ENCODE results near the gene DZIP1L.

Gene DZIP1L

GRCh38 chr3:138031536-138031935, 83.9 kb downstream of the DZIP1L start:
- no peak overlapping the region for H3K9ac ChIP-seq
- H3K4me2 ChIP-seq (ENCODE audit: low read length): no peak overlapping the region
- H3K9me3 ChIP-seq (ENCODE audit: control insufficient read depth, low read length): no peaks in the 10 kb centered on the region
- no peaks in the 10 kb centered on the region for H3K27me3 ChIP-seq (ENCODE audit: control insufficient read depth, insufficient read depth, low read length)
- H3K36me3 ChIP-seq (ENCODE audit: control insufficient read depth, insufficient read depth, low read length): no peaks in the 10 kb centered on the region
- no peak overlapping the region for H2AFZ ChIP-seq
- H3K4me3 ChIP-seq (ENCODE audit: low read depth, low read length): no peak overlapping the region
- H3K27ac ChIP-seq: no peak overlapping the region
- H3K4me1 ChIP-seq: peaks cover 6% of the 10 kb centered on the region
- H3K79me2 ChIP-seq: no peaks in the 10 kb centered on the region
- TF ChIP-seq, protein P1, sequence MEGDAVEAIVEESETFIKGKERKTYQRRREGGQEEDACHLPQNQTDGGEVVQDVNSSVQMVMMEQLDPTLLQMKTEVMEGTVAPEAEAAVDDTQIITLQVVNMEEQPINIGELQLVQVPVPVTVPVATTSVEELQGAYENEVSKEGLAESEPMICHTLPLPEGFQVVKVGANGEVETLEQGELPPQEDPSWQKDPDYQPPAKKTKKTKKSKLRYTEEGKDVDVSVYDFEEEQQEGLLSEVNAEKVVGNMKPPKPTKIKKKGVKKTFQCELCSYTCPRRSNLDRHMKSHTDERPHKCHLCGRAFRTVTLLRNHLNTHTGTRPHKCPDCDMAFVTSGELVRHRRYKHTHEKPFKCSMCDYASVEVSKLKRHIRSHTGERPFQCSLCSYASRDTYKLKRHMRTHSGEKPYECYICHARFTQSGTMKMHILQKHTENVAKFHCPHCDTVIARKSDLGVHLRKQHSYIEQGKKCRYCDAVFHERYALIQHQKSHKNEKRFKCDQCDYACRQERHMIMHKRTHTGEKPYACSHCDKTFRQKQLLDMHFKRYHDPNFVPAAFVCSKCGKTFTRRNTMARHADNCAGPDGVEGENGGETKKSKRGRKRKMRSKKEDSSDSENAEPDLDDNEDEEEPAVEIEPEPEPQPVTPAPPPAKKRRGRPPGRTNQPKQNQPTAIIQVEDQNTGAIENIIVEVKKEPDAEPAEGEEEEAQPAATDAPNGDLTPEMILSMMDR (IDR thresholded peaks at IDR 0.05): no peak

GRCh38 chr3:138030734-138031280, 84.6 kb downstream of the DZIP1L start:
- H3K79me2 ChIP-seq: no peaks in the 10 kb centered on the region
- H3K27me3 ChIP-seq (ENCODE audit: control insufficient read depth, insufficient read depth, low read length): no peaks in the 10 kb centered on the region
- no peaks in the 10 kb centered on the region for H3K36me3 ChIP-seq (ENCODE audit: control insufficient read depth, insufficient read depth, low read length)
- no peak overlapping the region for H3K9ac ChIP-seq
- H3K4me1 ChIP-seq: peaks cover 6% of the 10 kb centered on the region
- H3K4me3 ChIP-seq (ENCODE audit: low read depth, low read length): no peak overlapping the region
- H3K9me3 ChIP-seq (ENCODE audit: control insufficient read depth, low read length): no peaks in the 10 kb centered on the region
- no peak overlapping the region for H3K4me2 ChIP-seq (ENCODE audit: low read length)
- H3K27ac ChIP-seq: no peak overlapping the region
- TF ChIP-seq, protein P1 (IDR thresholded peaks at IDR 0.05): no peak
- no peak overlapping the region for H2AFZ ChIP-seq

GRCh38 chr3:138027821-138028220, 87.6 kb downstream of the DZIP1L start:
- H3K4me1 ChIP-seq: peaks cover 6% of the 10 kb centered on the region
- H3K79me2 ChIP-seq: no peaks in the 10 kb centered on the region
- no peaks in the 10 kb centered on the region for H3K9me3 ChIP-seq (ENCODE audit: control insufficient read depth, low read length)
- H3K27ac ChIP-seq: no peak overlapping the region
- H3K27me3 ChIP-seq (ENCODE audit: control insufficient read depth, insufficient read depth, low read length): no peaks in the 10 kb centered on the region
- TF ChIP-seq, protein P1 (IDR thresholded peaks at IDR 0.05): no peak
- no peak overlapping the region for H3K9ac ChIP-seq
- no peak overlapping the region for H3K4me2 ChIP-seq (ENCODE audit: low read length)
- no peak overlapping the region for H2AFZ ChIP-seq
- no peak overlapping the region for H3K4me3 ChIP-seq (ENCODE audit: low read depth, low read length)
- no peaks in the 10 kb centered on the region for H3K36me3 ChIP-seq (ENCODE audit: control insufficient read depth, insufficient read depth, low read length)

DNA sequence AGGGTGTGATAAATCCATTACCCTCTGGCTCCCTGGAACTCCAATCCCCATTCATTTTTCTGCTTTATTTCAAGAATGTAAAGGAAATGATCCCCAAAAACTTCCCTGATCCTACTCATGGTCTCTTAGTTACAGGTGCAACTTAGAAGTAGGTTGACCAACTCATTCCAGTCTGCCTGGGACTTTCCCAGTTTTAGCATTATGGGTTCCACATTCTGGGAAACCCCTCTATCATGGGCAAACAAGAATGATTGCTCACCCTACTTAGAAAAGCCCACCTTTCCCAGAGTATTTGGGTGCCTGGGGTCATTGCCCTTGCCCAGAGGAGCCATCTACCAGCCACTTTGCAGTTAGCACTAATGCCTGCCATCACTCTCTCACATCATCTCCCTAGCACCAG, 89.9 kb downstream of the DZIP1L start:
- no peak overlapping the region for H3K4me2 ChIP-seq (ENCODE audit: low read length)
- no peak overlapping the region for H2AFZ ChIP-seq
- no peaks in the 10 kb centered on the region for H3K36me3 ChIP-seq (ENCODE audit: control insufficient read depth, insufficient read depth, low read length)
- no peak overlapping the region for H3K9ac ChIP-seq
- H3K27ac ChIP-seq: no peak overlapping the region
- no peak overlapping the region for H3K4me3 ChIP-seq (ENCODE audit: low read depth, low read length)
- TF ChIP-seq, protein P1 (IDR thresholded peaks at IDR 0.05): no peak
- no peaks in the 10 kb centered on the region for H3K79me2 ChIP-seq
- no peaks in the 10 kb centered on the region for H3K27me3 ChIP-seq (ENCODE audit: control insufficient read depth, insufficient read depth, low read length)
- H3K9me3 ChIP-seq (ENCODE audit: control insufficient read depth, low read length): no peaks in the 10 kb centered on the region
- peaks cover 6% of the 10 kb centered on the region for H3K4me1 ChIP-seq

DNA sequence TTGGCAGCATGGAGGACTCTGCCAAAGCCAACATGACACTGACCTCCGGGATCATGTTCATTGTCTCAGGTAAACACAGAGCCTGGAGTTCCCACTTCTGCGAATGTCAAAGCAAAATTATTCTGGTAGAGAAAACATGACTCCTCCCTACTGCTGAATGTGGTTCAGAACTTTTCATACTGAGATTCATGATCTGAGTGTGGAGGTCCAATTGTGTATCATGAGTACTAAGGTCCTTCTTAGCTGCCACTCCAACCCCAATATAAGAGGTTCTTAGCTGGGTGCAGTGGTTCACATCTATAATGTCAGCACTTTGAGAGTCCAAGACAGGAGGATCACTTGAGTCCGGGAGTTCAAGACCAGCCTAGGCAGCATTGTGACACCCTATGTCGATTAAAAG, 91.7 kb downstream of the DZIP1L start:
- Histone ChIP-seq H3K9me3 (ENCODE audit: control insufficient read depth, low read length) (no peaks in the 10 kb centered on the region), H3K4me1 (peaks cover 6% of the 10 kb centered on the region), H3K9ac (no peak overlapping the region), H3K79me2 (no peaks in the 10 kb centered on the region), H3K4me2 (ENCODE audit: low read length) (no peak overlapping the region), H2AFZ (no peak overlapping the region), H3K27ac (no peak overlapping the region), H3K27me3 (ENCODE audit: control insufficient read depth, insufficient read depth, low read length) (no peaks in the 10 kb centered on the region), H3K36me3 (ENCODE audit: control insufficient read depth, insufficient read depth, low read length) (no peaks in the 10 kb centered on the region), H3K4me3 (ENCODE audit: low read depth, low read length) (no peak overlapping the region)
- TF ChIP-seq, protein P1 (IDR thresholded peaks at IDR 0.05): no peak

Measured in parathyroid adenoma (tissue), 2 donors.